SK-N-SH (cell line): ENCODE measurements around the gene PXT1. TPM values are rescaled to one million over a fixed set of nuclear protein-coding genes. Genes with fewer than 3 reads are reported as not detected.

ENCODE experiments used
- CTCF ChIA-PET: fragments of 300-600, 350-600 bp; formaldehyde crosslinking; extraction: SDS; loops from one replicate; lab custom pipeline; 2021; lab: Yijun Ruan, JAX
- POLR2A ChIA-PET: fragments of 350-600 bp; sonication (Branson Sonifier 250); formaldehyde crosslinking; extraction: SDS; loops from one replicate; lab custom pipeline; 2020; ENCODE audit warnings: antibody characterized with exemption, inconsistent platforms; lab: Yijun Ruan, JAX
- DNase-seq: peaks from one replicate; pipeline ENCODE4 v3.0.0; 2012
- H2AFZ ChIP-seq: fragments of 200-600 bp; sonication (generic); 2 replicates; pipeline ENCODE4 v1.8.1; 2016; ENCODE audit warnings: antibody characterized with exemption, mild to moderate bottlenecking, low read depth
- H3F3A ChIP-seq: fragments of 200-600 bp; sonication (generic); replicated peaks from 2 replicates; pipeline ENCODE3; 2016; ENCODE audit warnings: antibody characterized with exemption, mild to moderate bottlenecking; ENCODE audit not compliant: insufficient read depth
- H3K27ac ChIP-seq, 2 experiments: fragments of 200-500 bp in 1 of 2; fragments of 200-600 bp in 1 of 2; sonication (Bioruptor generic) in 1 of 2; sonication (generic), shearing (Covaris generic) in 1 of 2; 2 replicates each; pipeline versions ENCODE4 v1.5.1 to v1.6.1; 2014 to 2016; ENCODE audit warnings: low read depth in 2 of 2, inconsistent platforms in 1 of 2, low read length in 1 of 2, mild to moderate bottlenecking in 1 of 2, mixed read lengths in 1 of 2
- H3K27me3 ChIP-seq: fragments of 200-600 bp; sonication (generic), shearing (Covaris generic); 2 replicates; pipeline ENCODE4 v1.6.1; 2016; ENCODE audit warnings: mixed run types; ENCODE audit not compliant: insufficient read depth
- H3K36me3 ChIP-seq, 2 experiments: fragments of 200-500 bp in 1 of 2; fragments of 200-600 bp in 1 of 2; sonication (Bioruptor generic) in 1 of 2; sonication (generic) in 1 of 2; replicated peaks in 1 of 2; 2 replicates each; pipeline versions ENCODE3 to v1.5.1; 2014 to 2016; ENCODE audit warnings: low read length in 1 of 2, mild to moderate bottlenecking in 1 of 2; ENCODE audit not compliant: insufficient read depth in 2 of 2, control insufficient read depth in 1 of 2
- H3K4me1 ChIP-seq, 2 experiments: fragments of 200-500 bp in 1 of 2; fragments of 200-600 bp in 1 of 2; sonication (Bioruptor generic) in 1 of 2; sonication (generic), shearing (Covaris generic) in 1 of 2; 2 replicates each; pipeline versions ENCODE4 v1.5.1 to v1.6.1; 2014 to 2016; ENCODE audit warnings: low read depth in 1 of 2, low read length in 1 of 2, mixed run types in 1 of 2; ENCODE audit not compliant: insufficient read depth in 2 of 2, control insufficient read depth in 1 of 2
- H3K4me2 ChIP-seq: fragments of 200-600 bp; sonication (generic), shearing (Covaris generic); 2 replicates; pipeline ENCODE4 v1.6.1; 2017; ENCODE audit warnings: mixed run types
- H3K4me3 ChIP-seq, 2 experiments: fragments of 200-500 bp in 1 of 2; fragments of 200-600 bp in 1 of 2; sonication (Bioruptor generic) in 1 of 2; sonication (generic), shearing (Covaris generic) in 1 of 2; 2 replicates each; pipeline versions ENCODE4 v1.5.1 to v1.8.1; 2014 to 2016; ENCODE audit warnings: low read depth in 2 of 2, inconsistent platforms in 1 of 2, low read length in 1 of 2, mild to moderate bottlenecking in 1 of 2, mixed read lengths in 1 of 2, moderate library complexity in 1 of 2
- H3K79me2 ChIP-seq: fragments of 200-600 bp; sonication (generic); 2 replicates; pipeline ENCODE4 v1.8.1; 2017; ENCODE audit warnings: mild to moderate bottlenecking; ENCODE audit not compliant: insufficient read depth
- H3K9ac ChIP-seq: fragments of 200-600 bp; sonication (generic); 2 replicates; pipeline ENCODE4 v1.6.1; 2017; ENCODE audit warnings: mixed run types
- H3K9me2 ChIP-seq: fragments of 200-600 bp; sonication (generic); 2 replicates; pipeline ENCODE4 v1.6.1; 2017; ENCODE audit warnings: mixed run types
- H3K9me3 ChIP-seq: fragments of 200-600 bp; sonication (generic); 2 replicates; pipeline ENCODE4 v1.6.1; 2017; ENCODE audit warnings: mixed run types, mild to moderate bottlenecking, moderate library complexity
- H4K20me1 ChIP-seq: fragments of 200-600 bp; sonication (generic); 2 replicates; pipeline ENCODE4 v1.6.1; 2017; ENCODE audit warnings: mild to moderate bottlenecking, mixed run types; ENCODE audit not compliant: insufficient read depth
- ELF1 ChIP-seq: IDR thresholded peaks from 2 replicates; pipeline ENCODE4 v1.4.0; 2012
- EP300 ChIP-seq, 2 experiments: IDR thresholded peaks; 2 replicates each; pipeline versions ENCODE4 v1.4.0 to v1.6.1; 2012; ENCODE audit warnings: borderline replicate concordance in 1 of 2, low read depth in 1 of 2, low read length in 1 of 2
- GATA2 ChIP-seq: sonication (generic); formaldehyde crosslinking; IDR thresholded peaks from 2 replicates; pipeline ENCODE4 v1.5.0; 2020; ENCODE audit warnings: mild to moderate bottlenecking, missing genetic modification reagents
- MEF2A ChIP-seq: IDR thresholded peaks from 2 replicates; pipeline ENCODE4 v1.4.0; 2012; ENCODE audit warnings: low read depth, borderline replicate concordance
- MXI1 ChIP-seq: IDR thresholded peaks from 2 replicates; pipeline ENCODE4 v1.6.1; 2012; ENCODE audit warnings: mild to moderate bottlenecking, low read depth, low read length, improper control_type of control experiment
- POLR2AphosphoS5 ChIP-seq: IDR thresholded peaks from 2 replicates; pipeline ENCODE4 v1.6.1; 2012; ENCODE audit warnings: low read depth, low read length
- RCOR1 ChIP-seq: fragments of 150-350 bp; IDR thresholded peaks from 2 replicates; pipeline ENCODE4 v1.6.1; 2017; ENCODE audit warnings: antibody characterized with exemption, low read length
- RXRA ChIP-seq: IDR thresholded peaks from 2 replicates; pipeline ENCODE4 v1.4.0; 2012; ENCODE audit warnings: low read depth, mild to moderate bottlenecking, borderline replicate concordance
- SIN3A ChIP-seq: IDR thresholded peaks from 2 replicates; pipeline ENCODE4 v1.6.1; 2012; ENCODE audit warnings: low read depth, mild to moderate bottlenecking, low read length, moderate library complexity, borderline replicate concordance
- SMC3 ChIP-seq: IDR thresholded peaks from 2 replicates; pipeline ENCODE4 v1.6.1; 2012; ENCODE audit warnings: low read depth, low read length, improper control_type of control experiment
- TAF1 ChIP-seq: IDR thresholded peaks from 2 replicates; pipeline ENCODE4 v1.6.1; 2012; ENCODE audit warnings: low read depth, mild to moderate bottlenecking, low read length, moderate library complexity, borderline replicate concordance
- YY1 ChIP-seq: IDR thresholded peaks from 2 replicates; pipeline ENCODE4 v1.4.0; 2012; ENCODE audit warnings: low read depth, mild to moderate bottlenecking
- WGBS: methylation state at CpG from one replicate; pipeline ENCODE4 v1.1.6; 2017; ENCODE audit warnings: low lambda C conversion rate; 5-methylcytosine and 5-hydroxymethylcytosine counted together
- polyA plus RNA-seq, 3 experiments: library from polyadenylated mRNA; depleted of rRNA; stranded (reverse); fragments of >200 nt; gene quantifications; 2 replicates each; pipeline ENCODE4 v1.2.3, GENCODE V29; 2012
- TF ChIP-seq, protein P1 (sequence below): IDR thresholded peaks from 2 replicates; pipeline ENCODE4; 2012
- TF ChIP-seq, protein P2 (sequence below): IDR thresholded peaks from 2 replicates; pipeline ENCODE4 v1.6.1; 2012; ENCODE audit warnings: mild to moderate bottlenecking, low read depth, low read length, moderate library complexity
- TF ChIP-seq, protein P3 (sequence below): IDR thresholded peaks from 2 replicates; pipeline ENCODE4 v1.4.0; 2012; ENCODE audit warnings: low read depth, borderline replicate concordance

The PXT1 gene
- polyA plus RNA-seq, 1 of the 3 experiments (the other 2 are of a cell fraction), result not detected

DNA sequence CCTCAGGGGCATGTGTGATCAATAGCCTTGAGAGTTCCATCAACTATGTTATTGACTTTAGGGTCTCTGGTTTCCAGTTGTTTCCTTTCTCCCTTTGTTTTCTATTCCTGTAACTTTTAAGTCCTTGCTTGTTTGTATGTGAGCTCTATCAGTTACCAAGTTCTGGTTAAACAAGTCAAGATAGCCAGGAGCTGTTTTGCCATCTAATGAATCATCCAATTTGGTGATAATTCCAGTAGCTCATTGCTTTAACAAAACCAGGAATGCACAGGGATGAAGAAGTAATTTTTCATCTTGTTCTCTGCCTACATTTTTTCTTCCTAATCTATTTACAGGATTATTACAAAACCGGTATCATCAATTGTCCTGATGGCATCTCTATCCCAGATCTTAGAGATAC, 36.6 kb upstream of the PXT1 start:
- H3K4me2 ChIP-seq, result no peak overlapping the region
- H3K27ac ChIP-seq, result no peak overlapping the region
- no peaks in the 10 kb centered on the region; a peak in 1 of 4 replicates for H3K4me1 ChIP-seq
- H3K9me2 ChIP-seq, result no peaks in the 10 kb centered on the region
- POLR2A ChIA-PET, result no interaction called here
- no peak overlapping the region for H3K4me3 ChIP-seq
- no peaks in the 10 kb centered on the region for H4K20me1 ChIP-seq
- no peaks in the 10 kb centered on the region for H3K27me3 ChIP-seq
- no peak overlapping the region for H3K9ac ChIP-seq
- H2AFZ ChIP-seq, result no peak overlapping the region
- H3K79me2 ChIP-seq, result peaks cover 3% of the 10 kb centered on the region; the same call in 1 of the 2 replicates
- 46% methylated on average over 1 of the region's 1 CpG for WGBS
- CTCF ChIA-PET, result interaction anchor here (1.4 kb wide), 1 partner anchor 105 kb away, joined by 4 read pairs; no protein-coding TSS in a partner anchor
- H3K36me3 ChIP-seq, result peaks cover 21 to 52% of the 10 kb centered on the region in 2 experiments
- no peaks in the 10 kb centered on the region for H3K9me3 ChIP-seq
- TF ChIP-seq POLR2AphosphoS5, result no peak
- TF ChIP-seq, protein P1, sequence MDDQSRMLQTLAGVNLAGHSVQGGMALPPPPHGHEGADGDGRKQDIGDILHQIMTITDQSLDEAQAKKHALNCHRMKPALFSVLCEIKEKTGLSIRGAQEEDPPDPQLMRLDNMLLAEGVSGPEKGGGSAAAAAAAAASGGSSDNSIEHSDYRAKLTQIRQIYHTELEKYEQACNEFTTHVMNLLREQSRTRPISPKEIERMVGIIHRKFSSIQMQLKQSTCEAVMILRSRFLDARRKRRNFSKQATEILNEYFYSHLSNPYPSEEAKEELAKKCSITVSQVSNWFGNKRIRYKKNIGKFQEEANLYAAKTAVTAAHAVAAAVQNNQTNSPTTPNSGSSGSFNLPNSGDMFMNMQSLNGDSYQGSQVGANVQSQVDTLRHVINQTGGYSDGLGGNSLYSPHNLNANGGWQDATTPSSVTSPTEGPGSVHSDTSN, result no peak
- TF ChIP-seq SMC3, result no peak
- TF ChIP-seq MEF2A, result no peak
- no peak for TF ChIP-seq GATA2 (CRISPR knock-in tag)
- no peak for TF ChIP-seq RXRA
- no peak for TF ChIP-seq EP300 (IDR thresholded peaks at IDR 0.05; ENCODE audit: borderline replicate concordance in 1 of 2, low read depth in 1 of 2, low read length in 1 of 2)
- TF ChIP-seq, protein P2, sequence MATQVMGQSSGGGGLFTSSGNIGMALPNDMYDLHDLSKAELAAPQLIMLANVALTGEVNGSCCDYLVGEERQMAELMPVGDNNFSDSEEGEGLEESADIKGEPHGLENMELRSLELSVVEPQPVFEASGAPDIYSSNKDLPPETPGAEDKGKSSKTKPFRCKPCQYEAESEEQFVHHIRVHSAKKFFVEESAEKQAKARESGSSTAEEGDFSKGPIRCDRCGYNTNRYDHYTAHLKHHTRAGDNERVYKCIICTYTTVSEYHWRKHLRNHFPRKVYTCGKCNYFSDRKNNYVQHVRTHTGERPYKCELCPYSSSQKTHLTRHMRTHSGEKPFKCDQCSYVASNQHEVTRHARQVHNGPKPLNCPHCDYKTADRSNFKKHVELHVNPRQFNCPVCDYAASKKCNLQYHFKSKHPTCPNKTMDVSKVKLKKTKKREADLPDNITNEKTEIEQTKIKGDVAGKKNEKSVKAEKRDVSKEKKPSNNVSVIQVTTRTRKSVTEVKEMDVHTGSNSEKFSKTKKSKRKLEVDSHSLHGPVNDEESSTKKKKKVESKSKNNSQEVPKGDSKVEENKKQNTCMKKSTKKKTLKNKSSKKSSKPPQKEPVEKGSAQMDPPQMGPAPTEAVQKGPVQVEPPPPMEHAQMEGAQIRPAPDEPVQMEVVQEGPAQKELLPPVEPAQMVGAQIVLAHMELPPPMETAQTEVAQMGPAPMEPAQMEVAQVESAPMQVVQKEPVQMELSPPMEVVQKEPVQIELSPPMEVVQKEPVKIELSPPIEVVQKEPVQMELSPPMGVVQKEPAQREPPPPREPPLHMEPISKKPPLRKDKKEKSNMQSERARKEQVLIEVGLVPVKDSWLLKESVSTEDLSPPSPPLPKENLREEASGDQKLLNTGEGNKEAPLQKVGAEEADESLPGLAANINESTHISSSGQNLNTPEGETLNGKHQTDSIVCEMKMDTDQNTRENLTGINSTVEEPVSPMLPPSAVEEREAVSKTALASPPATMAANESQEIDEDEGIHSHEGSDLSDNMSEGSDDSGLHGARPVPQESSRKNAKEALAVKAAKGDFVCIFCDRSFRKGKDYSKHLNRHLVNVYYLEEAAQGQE, result no peak
- TF ChIP-seq ELF1, result no peak
- TF ChIP-seq MXI1, result no peak
- no peak for TF ChIP-seq TAF1
- TF ChIP-seq YY1, result no peak
- TF ChIP-seq SIN3A, result no peak
- TF ChIP-seq RCOR1, result no peak
- TF ChIP-seq, protein P3, sequence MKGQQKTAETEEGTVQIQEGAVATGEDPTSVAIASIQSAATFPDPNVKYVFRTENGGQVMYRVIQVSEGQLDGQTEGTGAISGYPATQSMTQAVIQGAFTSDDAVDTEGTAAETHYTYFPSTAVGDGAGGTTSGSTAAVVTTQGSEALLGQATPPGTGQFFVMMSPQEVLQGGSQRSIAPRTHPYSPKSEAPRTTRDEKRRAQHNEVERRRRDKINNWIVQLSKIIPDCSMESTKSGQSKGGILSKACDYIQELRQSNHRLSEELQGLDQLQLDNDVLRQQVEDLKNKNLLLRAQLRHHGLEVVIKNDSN, result no peak
- no peak for DNase-seq
- H3F3A ChIP-seq, result peaks cover 4% of the 10 kb centered on the region
